Effector memory CD4-positive, alpha-beta T cell (primary cell): ENCODE measurements around the gene SCO1.

Experiments used
- DNase-seq, 3 donors: peaks; one replicate each; pipeline ENCODE4 v3.0.0-alpha.2; 2020
- H3K27ac ChIP-seq: 2 replicates; pipeline ENCODE4 v1.7.0; 2013; ENCODE audit warnings: mild to moderate bottlenecking, low read length, moderate library complexity; ENCODE audit not compliant: insufficient read depth, poor library complexity, severe bottlenecking
- H3K27me3 ChIP-seq: replicated peaks from 2 replicates; pipeline ENCODE4 v1.7.0; 2013; ENCODE audit warnings: mild to moderate bottlenecking, low read length; ENCODE audit not compliant: insufficient read depth, control insufficient read depth, poor library complexity, severe bottlenecking
- H3K36me3 ChIP-seq: 2 replicates; pipeline ENCODE4 v1.7.0; 2013; ENCODE audit warnings: mild to moderate bottlenecking, low read length, moderate library complexity; ENCODE audit not compliant: control insufficient read depth, insufficient read depth
- H3K4me1 ChIP-seq: 2 replicates; pipeline ENCODE4 v1.7.0; 2013; ENCODE audit warnings: low read length, mild to moderate bottlenecking; ENCODE audit not compliant: control insufficient read depth, insufficient read depth, poor library complexity, severe bottlenecking
- H3K4me3 ChIP-seq: 2 replicates; pipeline ENCODE4 v1.7.0; 2013; ENCODE audit warnings: low read length, low read depth, mild to moderate bottlenecking; ENCODE audit not compliant: insufficient read depth, poor library complexity, severe bottlenecking
- H3K9me3 ChIP-seq: 2 replicates; pipeline ENCODE4 v1.7.0; 2013; ENCODE audit warnings: mild to moderate bottlenecking, low read length, moderate library complexity; ENCODE audit not compliant: control insufficient read depth

SCO1 gene

DNA sequence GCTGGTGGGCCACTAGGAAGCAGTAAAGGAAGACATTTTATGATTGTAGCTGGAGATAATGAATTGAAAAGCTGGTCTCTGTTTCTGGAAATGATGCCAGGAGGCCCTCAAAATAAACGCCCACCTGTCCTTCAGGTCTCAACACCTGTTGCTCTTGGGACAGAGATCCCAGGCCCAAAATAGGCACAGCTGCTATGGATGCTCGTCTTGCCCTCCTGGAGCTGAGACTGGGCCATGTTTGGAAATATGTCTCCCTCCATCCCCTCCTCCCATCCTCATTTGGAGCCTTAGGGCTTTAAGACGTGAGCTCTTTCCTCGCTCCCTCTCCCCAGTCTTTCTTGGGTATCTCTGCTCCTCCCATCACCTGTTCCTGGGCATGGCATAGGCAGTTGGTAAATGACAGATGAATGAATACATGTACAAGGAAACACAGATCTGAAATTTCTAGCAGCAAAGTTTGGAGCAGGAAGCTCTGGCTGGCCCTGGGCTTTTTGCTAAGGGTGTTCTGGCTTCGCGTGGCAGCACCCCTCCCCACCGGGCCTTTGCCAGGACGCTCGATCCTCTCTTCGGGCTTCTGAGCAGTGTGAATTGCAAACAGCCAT is 73.5 kb downstream of the SCO1 start:
- no peaks in the 10 kb centered on the region for H3K36me3 ChIP-seq
- DNase-seq: no peak
- H3K4me3 ChIP-seq: no peak overlapping the region
- H3K9me3 ChIP-seq: no peaks in the 10 kb centered on the region
- no peak overlapping the region for H3K27ac ChIP-seq
- no peaks in the 10 kb centered on the region for H3K4me1 ChIP-seq
- H3K27me3 ChIP-seq: no peaks in the 10 kb centered on the region

- no peak overlapping the region for H3K4me3 ChIP-seq
Measured at GRCh38 chr17:10622617-10623485, 74.5 kb downstream of the SCO1 start.

More at GRCh38 chr17:10622617-10623485, 74.5 kb downstream of the SCO1 start:
- Histone ChIP-seq H3K27ac (no peak overlapping the region), H3K9me3 (no peaks in the 10 kb centered on the region), H3K4me1 (no peaks in the 10 kb centered on the region), H3K27me3 (no peaks in the 10 kb centered on the region), H3K36me3 (no peaks in the 10 kb centered on the region)
- DNase-seq: no peak
